ENCODE measurements around the gene BBC3. TPM values are rescaled to one million over a fixed set of nuclear protein-coding genes. Genes with fewer than 3 reads are reported as not detected.

BBC3 gene
- total RNA-seq, 3 donors from 2014 or later = 4.5 to 7.5 (median 6.4) TPM

GRCh38 chr19:47227352-47228167 is 3.4 kb downstream of the BBC3 start:
- Histone ChIP-seq H3K27ac (peak overlapping the region; percentile 99 to 100), H3K4me1 (peaks cover 3 to 7% of the 10 kb centered on the region in 2 donors), H3K27me3 (no peaks in the 10 kb centered on the region), H3K4me3 (peak overlapping the region; percentile 97 to 99 (median 98)), H3K36me3 (no peaks in the 10 kb centered on the region), H3K9me3 (no peaks in the 10 kb centered on the region)
- peak; percentile 87 to 90 for DNase-seq (ENCODE audit: low spot score in 2 of 2)
- intact Hi-C loops (cut with DNase I; ENCODE audit: low total_unique reads) = no loop called here
- TF ChIP-seq CTCF (IDR thresholded peaks at IDR 0.05) = peak in 1 of 3 donors; percentile 5
- TF ChIP-seq POLR2AphosphoS5 (IDR thresholded peaks at IDR 0.05) = peak; percentile 12 to 36 (median 28)
- TF ChIP-seq POLR2A (IDR thresholded peaks at IDR 0.05) = peak; percentile 50

GRCh38 chr19:47226426-47227351 is 4.3 kb downstream of the BBC3 start:
- peak overlapping the region; percentile 97 to 99 (median 98) for H3K4me3 ChIP-seq
- peaks cover 3 to 7% of the 10 kb centered on the region in 2 donors for H3K4me1 ChIP-seq
- TF ChIP-seq CTCF (IDR thresholded peaks at IDR 0.05) = no peak
- TF ChIP-seq POLR2AphosphoS5 (IDR thresholded peaks at IDR 0.05) = peak in 2 of 3 donors; percentile 20 to 50
- TF ChIP-seq POLR2A (IDR thresholded peaks at IDR 0.05) = peak; percentile 20
- no peaks in the 10 kb centered on the region for H3K27me3 ChIP-seq
- no peaks in the 10 kb centered on the region for H3K9me3 ChIP-seq
- H3K36me3 ChIP-seq = no peaks in the 10 kb centered on the region
- peak overlapping the region; percentile 99 to 100 for H3K27ac ChIP-seq
- intact Hi-C loops (cut with DNase I; ENCODE audit: low total_unique reads) = no loop called here
- peak; percentile 77 to 84 for DNase-seq (ENCODE audit: low spot score in 2 of 2)

GRCh38 chr19:47225746-47226425 is 5.1 kb downstream of the BBC3 start:
- no peaks in the 10 kb centered on the region for H3K27me3 ChIP-seq
- peaks cover 3 to 7% of the 10 kb centered on the region in 2 donors for H3K4me1 ChIP-seq
- H3K27ac ChIP-seq = peak overlapping the region; percentile 99 to 100
- no peaks in the 10 kb centered on the region for H3K36me3 ChIP-seq
- peak; percentile 86 to 94 for DNase-seq (ENCODE audit: low spot score in 2 of 2)
- intact Hi-C loops (cut with DNase I; ENCODE audit: low total_unique reads) = no loop called here
- TF ChIP-seq POLR2A (IDR thresholded peaks at IDR 0.05) (peak; percentile 84), POLR2AphosphoS5 (IDR thresholded peaks at IDR 0.05) (peak; percentile 99), CTCF (IDR thresholded peaks at IDR 0.05) (peak in 2 of 3 donors; percentile 16 to 66)
- peak overlapping the region; percentile 97 to 99 (median 98) for H3K4me3 ChIP-seq
- H3K9me3 ChIP-seq = no peaks in the 10 kb centered on the region

- intact Hi-C loops (cut with DNase I; ENCODE audit: low total_unique reads) = loop anchor here (5.0 kb wide), 1 partner anchor 535 kb away; no protein-coding TSS in a partner anchor
These were observed 9.1 kb downstream of the BBC3 start for GRCh38 chr19:47221890-47222289.

More at GRCh38 chr19:47221890-47222289, 9.1 kb downstream of the BBC3 start:
- H3K27me3 ChIP-seq = no peaks in the 10 kb centered on the region
- no peak overlapping the region for H3K27ac ChIP-seq
- DNase-seq (ENCODE audit: low spot score in 2 of 2) = no peak
- H3K9me3 ChIP-seq = no peaks in the 10 kb centered on the region
- H3K4me1 ChIP-seq = peaks cover 0 to 3% of the 10 kb centered on the region in 2 donors
- no peak overlapping the region for H3K4me3 ChIP-seq
- no peak for TF ChIP-seq POLR2A (IDR thresholded peaks at IDR 0.05)
- TF ChIP-seq CTCF (IDR thresholded peaks at IDR 0.05) = no peak
- no peak for TF ChIP-seq POLR2AphosphoS5 (IDR thresholded peaks at IDR 0.05)
- H3K36me3 ChIP-seq = no peaks in the 10 kb centered on the region
